ENCODE data around the gene BAZ2B. TPM values are rescaled to one million over a fixed set of nuclear protein-coding genes. Genes with fewer than 3 reads are reported as not detected.

BAZ2B gene
- polyA plus RNA-seq, 2 of the 4 experiments (the other 2 are of a cell fraction), result 19.6 to 50.6 TPM

- 41% methylated on average over 2 of the region's 2 CpGs for WGBS (ENCODE audit: missing lambda C conversion rate)
- no peaks in the 10 kb centered on the region for H3K9me3 ChIP-seq
- ATAC-seq, result no peak
- CTCF ChIA-PET, result no interaction called here
- POLR2A ChIA-PET, result no interaction called here
- peaks cover 8% of the 10 kb centered on the region; the same call in 2 of the 3 replicates for H3K4me1 ChIP-seq
- no peak overlapping the region for H3K4me3 ChIP-seq
- H3K27ac ChIP-seq, result no peak overlapping the region
- no peak for DNase-seq (ENCODE audit: low read depth in 1 of 2, low spot score in 1 of 2)
- TF ChIP-seq HEYL (CRISPR knock-in tag; IDR thresholded peaks at IDR 0.05) (no peak), HOXB13 (CRISPR knock-in tag; IDR thresholded peaks at IDR 0.05; ENCODE audit: low read depth) (no peak), TFCP2L1 (CRISPR knock-in tag; IDR thresholded peaks at IDR 0.05) (no peak), GATA3 (IDR thresholded peaks at IDR 0.05; ENCODE audit: borderline replicate concordance) (no peak), NR3C1 (IDR thresholded peaks at IDR 0.05) (no peak), RARB (CRISPR knock-in tag; IDR thresholded peaks at IDR 0.05) (no peak), JUNB (IDR thresholded peaks at IDR 0.05) (no peak)
- FAIRE-seq, result no peak
- no peak overlapping the region for H3K4me2 ChIP-seq
Measured at GRCh38 chr2:159647667-159648066, 31.3 kb upstream of the BAZ2B start.

- ChIA-PET POLR2A (no interaction called here), CTCF (no interaction called here)
- Histone ChIP-seq H3K4me3 (no peak overlapping the region), H3K9me3 (peaks cover 9% of the 10 kb centered on the region; the same call in 1 of the 3 replicates), H3K4me2 (no peak overlapping the region), H3K27ac (no peak overlapping the region), H3K4me1 (peaks cover 20% of the 10 kb centered on the region)
- ATAC-seq, result no peak
- TF ChIP-seq ZFP36 (IDR thresholded peaks at IDR 0.05; ENCODE audit: borderline replicate concordance, partially characterized antibody), result no peak
- no peak for TF ChIP-seq RARB (CRISPR knock-in tag; IDR thresholded peaks at IDR 0.05)
- TF ChIP-seq TP53 (CRISPR knock-in tag; IDR thresholded peaks at IDR 0.05), result no peak
- no peak for TF ChIP-seq EP300 (IDR thresholded peaks at IDR 0.05)
- WGBS (ENCODE audit: missing lambda C conversion rate), result 94% methylated on average over 1 of the region's 1 CpG
- DNase-seq (ENCODE audit: low read depth in 1 of 2, low spot score in 1 of 2), result no peak
- no peak for FAIRE-seq
Measured at GRCh38 chr2:159640176-159640575, 23.8 kb upstream of the BAZ2B start.

GRCh38 chr2:159639712-159640111, 23.4 kb upstream of the BAZ2B start:
- Histone ChIP-seq H3K27ac (no peak overlapping the region; a peak in 1 of 6 replicates), H3K9me3 (peaks cover 9% of the 10 kb centered on the region; the same call in 1 of the 3 replicates), H3K4me2 (no peak overlapping the region), H3K4me1 (peaks cover 24% of the 10 kb centered on the region), H3K4me3 (no peak overlapping the region)
- FAIRE-seq, result no peak
- DNase-seq (ENCODE audit: low read depth in 1 of 2, low spot score in 1 of 2), result no peak
- ChIA-PET CTCF (no interaction called here), POLR2A (no interaction called here)
- no peak for TF ChIP-seq E2F6 (IDR thresholded peaks at IDR 0.05; ENCODE audit: borderline replicate concordance, low read depth)
- no peak for TF ChIP-seq CBX2 (IDR thresholded peaks at IDR 0.05; ENCODE audit: borderline replicate concordance, low read depth)
- no peak for TF ChIP-seq JUN (IDR thresholded peaks at IDR 0.05)
- ATAC-seq, result no peak

- H3K4me2 ChIP-seq, result no peak overlapping the region; the same call in 2 of the 3 replicates
- POLR2A ChIA-PET, result interaction anchor here (1.2 to 2.5 kb wide), 2 partner anchors 24 to 352 kb away, joined by 3 to 20 read pairs; partner anchors contain the start of gene WDSUB1
- no peak overlapping the region for H3K4me3 ChIP-seq
- H3K4me1 ChIP-seq, result peaks cover 24% of the 10 kb centered on the region
- no peak for DNase-seq (ENCODE audit: low read depth in 1 of 2, low spot score in 1 of 2)
- TF ChIP-seq ATOH8 (CRISPR knock-in tag; IDR thresholded peaks at IDR 0.05; ENCODE audit: low read depth), result no peak
- no peak for TF ChIP-seq RCOR1 (IDR thresholded peaks at IDR 0.05; ENCODE audit: low read depth, low read length)
- TF ChIP-seq ELK1 (IDR thresholded peaks at IDR 0.05; ENCODE audit: low read depth, low read length), result no peak
- TF ChIP-seq HES2 (IDR thresholded peaks at IDR 0.05), result no peak
- TF ChIP-seq HMGXB4 (CRISPR knock-in tag; IDR thresholded peaks at IDR 0.05; ENCODE audit: borderline replicate concordance), result no peak
- no peak for TF ChIP-seq HOXB13 (CRISPR knock-in tag; IDR thresholded peaks at IDR 0.05; ENCODE audit: low read depth)
- no peak for TF ChIP-seq HOXB5 (CRISPR knock-in tag; IDR thresholded peaks at IDR 0.05)
- no peak for TF ChIP-seq RFX5 (IDR thresholded peaks at IDR 0.05)
- TF ChIP-seq POLR2AphosphoS2 (conservative IDR thresholded peaks at IDR 0.05; ENCODE audit: low read length), result no peak
- no peak for TF ChIP-seq NR3C1 (IDR thresholded peaks at IDR 0.05)
- no peak for TF ChIP-seq CBX8 (IDR thresholded peaks at IDR 0.05)
- no peak for TF ChIP-seq RARB (CRISPR knock-in tag; IDR thresholded peaks at IDR 0.05)
- TF ChIP-seq USF2 (IDR thresholded peaks at IDR 0.05), result no peak
- no peak for TF ChIP-seq MAX (IDR thresholded peaks at IDR 0.05)
- no peak for TF ChIP-seq ZNF302 (CRISPR knock-in tag; IDR thresholded peaks at IDR 0.05)
- CTCF ChIA-PET, result no interaction called here
- no peak for ATAC-seq
- WGBS (ENCODE audit: missing lambda C conversion rate), result 86% methylated on average over 1 of the region's 1 CpG
- FAIRE-seq, result no peak
- H3K9me3 ChIP-seq, result peaks cover 9% of the 10 kb centered on the region; the same call in 1 of the 3 replicates
- peak overlapping the region; percentile 41 to 82; a peak in 5 of 6 replicates for H3K27ac ChIP-seq
Measured at GRCh38 chr2:159639071-159639470, 22.7 kb upstream of the BAZ2B start.

All from A549 (cell line).